Pancreas (tissue), 10 donors: Measurements from ENCODE around the gene NOS1AP. TPM values are rescaled to one million over a fixed set of nuclear protein-coding genes. Genes with fewer than 3 reads are reported as not detected.
A peak's percentile ranks its signal among the peaks of the same experiment; 100 is the strongest.
"Not testable (repeated sequence)": the region's sequence is repeated elsewhere in the genome, so short reads cannot be mapped to it uniquely, and the experiment has no call there.

Experiments used
- ATAC-seq, 4 donors: fragments of 200-7000 bp; cut with Tn5 transposase; one replicate each; pipeline versions ENCODE4 v1.8.0 to v1.9.1; 2020; ENCODE audit warnings: mild to moderate bottlenecking in 4 of 4, moderate library complexity in 4 of 4
- DNase-seq, 6 donors: peaks; one replicate each; pipeline ENCODE4 v3.0.0-alpha.2; 2020
- FAIRE-seq: peaks from 2 replicates; lab custom pipeline; 2012; peaks lifted over from hg19 to GRCh38; lab: Jason Lieb, UNC
- H3K27ac ChIP-seq, 4 donors: fragments of 200-600 bp; sonication (generic); 1 replicate in 3 of 4; 2 replicates in 1 of 4; pipeline versions ENCODE4 v1.5.0 to v1.8.0; 2020
- H3K27me3 ChIP-seq, 4 donors: fragments of 200-600 bp; one replicate each; pipeline ENCODE4 v1.8.0; 2021
- H3K36me3 ChIP-seq, 3 donors: fragments of 200-600 bp; sonication (generic) in 1 of 3; one replicate each; pipeline versions ENCODE4 v1.5.0 to v1.8.0; 2020 to 2021
- H3K4me1 ChIP-seq, 3 donors: fragments of 200-600 bp; one replicate each; pipeline ENCODE4 v1.8.0; 2021
- H3K4me3 ChIP-seq, 4 donors: fragments of 200-600 bp; sonication (generic) in 2 of 4; one replicate each; pipeline versions ENCODE4 v1.5.0 to v1.8.0; 2020 to 2021
- H3K9me3 ChIP-seq, 4 donors: fragments of 200-600 bp; one replicate each; pipeline ENCODE4 v1.8.0; 2021
- WGBS, 2 donors: extraction: QIAGEN DNeasy Blood & Tissue Kit; methylation state at CpG; one replicate each; pipeline ENCODE4 v1.1.7; 2013; 5-methylcytosine and 5-hydroxymethylcytosine counted together
- intact Hi-C, 3 donors: fragments of 100-400 bp; cut with DNase I; formaldehyde crosslinking; loops; one replicate each; pipeline versions ENCODE4 v1.11.1 to v1.14.2; 2022
- polyA plus RNA-seq, 2 donors: library from polyadenylated mRNA; stranded (reverse); fragments of 200-250 nt; gene quantifications; one replicate each; pipeline ENCODE4 v1.2.3, GENCODE V29; 2013
- total RNA-seq, 6 donors: library from RNA; stranded (reverse); fragmentation: NEBNext Ultra II Directional in 4 of 6; extraction: Animal tissue kit (Norgen Biotek cat#: 25700) in 4 of 6; gene quantifications; one replicate each; pipeline versions ENCODE4 v1.2.1 to v1.2.4, GENCODE V29; 2021 to 2023
- TF ChIP-seq, protein P1 (sequence below), 4 donors: fragments of 200-600 bp; sonication (generic) in 3 of 4; IDR thresholded peaks; one replicate each; pipeline versions ENCODE4 v1.5.0 to v1.8.0; 2021; ENCODE audit warnings: antibody characterized with exemption in 4 of 4
- donor health status: healthy with polysubstance abuse.
- donor health status: DM: no; HTN: no; CAD: no; lungs with moderate emphysema.
- donor health status: DM: no; HTN: no; CAD: no.
- donor health status: control.
- donor health status: control.
- donor health status: Bipolar disorder and iron deficiency.
- donor health status: DM: yes; HTN: yes; CAD: no.
- donor health status: DM: no; HTN: no; CAD: no.
- donor health status: DM: no; HTN: no; CAD: no.
- donor health status: DM: yes; HTN: yes; CAD: no.

NOS1AP gene
- total and polyA plus RNA-seq, 8 donors = 0.40 to 2.8 (median 1.7) TPM

DNA sequence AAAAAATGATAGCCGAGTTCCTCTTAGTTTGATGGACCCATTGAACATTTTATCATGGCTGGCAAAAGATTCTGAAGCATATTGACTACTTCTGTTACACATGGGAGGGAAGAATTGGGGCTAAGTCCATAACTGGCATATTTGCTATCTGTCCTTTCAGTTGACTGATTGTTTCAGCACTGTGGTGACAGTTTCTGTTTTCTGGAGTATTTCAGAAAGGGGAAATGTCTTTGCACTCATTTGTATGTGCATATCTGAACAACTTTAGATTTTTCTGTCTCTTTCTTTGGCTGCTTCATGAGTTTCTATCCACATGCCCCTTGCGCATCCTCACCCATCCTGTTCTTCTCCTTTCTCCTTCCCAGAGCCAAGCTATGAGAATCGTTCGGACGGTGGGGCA, 274.0 kb downstream of the NOS1AP start:
- Histone ChIP-seq H3K4me3 (no peak overlapping the region), H3K36me3 (no peaks in the 10 kb centered on the region), H3K9me3 (no peaks in the 10 kb centered on the region), H3K4me1 (peaks cover 0 to 3% (median 0%) of the 10 kb centered on the region in 3 donors), H3K27ac (no peak overlapping the region), H3K27me3 (no peaks in the 10 kb centered on the region)
- TF ChIP-seq, protein P1, sequence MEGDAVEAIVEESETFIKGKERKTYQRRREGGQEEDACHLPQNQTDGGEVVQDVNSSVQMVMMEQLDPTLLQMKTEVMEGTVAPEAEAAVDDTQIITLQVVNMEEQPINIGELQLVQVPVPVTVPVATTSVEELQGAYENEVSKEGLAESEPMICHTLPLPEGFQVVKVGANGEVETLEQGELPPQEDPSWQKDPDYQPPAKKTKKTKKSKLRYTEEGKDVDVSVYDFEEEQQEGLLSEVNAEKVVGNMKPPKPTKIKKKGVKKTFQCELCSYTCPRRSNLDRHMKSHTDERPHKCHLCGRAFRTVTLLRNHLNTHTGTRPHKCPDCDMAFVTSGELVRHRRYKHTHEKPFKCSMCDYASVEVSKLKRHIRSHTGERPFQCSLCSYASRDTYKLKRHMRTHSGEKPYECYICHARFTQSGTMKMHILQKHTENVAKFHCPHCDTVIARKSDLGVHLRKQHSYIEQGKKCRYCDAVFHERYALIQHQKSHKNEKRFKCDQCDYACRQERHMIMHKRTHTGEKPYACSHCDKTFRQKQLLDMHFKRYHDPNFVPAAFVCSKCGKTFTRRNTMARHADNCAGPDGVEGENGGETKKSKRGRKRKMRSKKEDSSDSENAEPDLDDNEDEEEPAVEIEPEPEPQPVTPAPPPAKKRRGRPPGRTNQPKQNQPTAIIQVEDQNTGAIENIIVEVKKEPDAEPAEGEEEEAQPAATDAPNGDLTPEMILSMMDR (IDR thresholded peaks at IDR 0.05) = no peak
- WGBS, 2 donors = 86 to 87% methylated on average over 5 of the region's 5 CpGs
- FAIRE-seq = no peak
- ATAC-seq = no peak
- intact Hi-C loops = no loop called here
- DNase-seq = no peak

DNA sequence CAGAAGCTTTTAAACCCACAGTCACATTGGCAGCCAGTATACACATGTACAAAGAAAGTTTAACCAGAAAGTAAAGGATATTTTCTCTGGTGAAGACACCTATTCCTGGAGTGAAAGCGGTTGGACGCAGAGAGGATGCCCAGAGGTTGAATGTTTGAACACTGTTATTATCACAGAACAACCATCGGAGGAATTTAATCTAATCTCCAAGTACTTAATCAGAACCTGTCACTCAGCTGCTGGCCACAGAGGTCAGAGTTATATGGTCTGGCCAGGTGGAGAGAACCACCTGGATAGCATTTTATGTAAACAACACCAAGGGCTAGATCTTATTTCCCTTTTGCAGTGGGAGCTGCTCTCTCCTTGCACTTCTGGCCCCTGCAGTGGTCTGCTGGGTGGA, 277.8 kb downstream of the NOS1AP start:
- H3K9me3 ChIP-seq = no peaks in the 10 kb centered on the region
- H3K27ac ChIP-seq = no peak overlapping the region
- DNase-seq (no peak), FAIRE-seq (no peak), ATAC-seq (peak in 2 of 4 donors; percentile 40 to 80)
- H3K36me3 ChIP-seq = no peaks in the 10 kb centered on the region
- H3K4me3 ChIP-seq = no peak overlapping the region
- intact Hi-C loops = no loop called here
- H3K4me1 ChIP-seq = peaks cover 0 to 3% (median 0%) of the 10 kb centered on the region in 3 donors
- TF ChIP-seq, protein P1 (IDR thresholded peaks at IDR 0.05) = no peak
- WGBS, 2 donors = 20 to 29% methylated on average over 3 of the region's 3 CpGs
- no peaks in the 10 kb centered on the region for H3K27me3 ChIP-seq

DNA sequence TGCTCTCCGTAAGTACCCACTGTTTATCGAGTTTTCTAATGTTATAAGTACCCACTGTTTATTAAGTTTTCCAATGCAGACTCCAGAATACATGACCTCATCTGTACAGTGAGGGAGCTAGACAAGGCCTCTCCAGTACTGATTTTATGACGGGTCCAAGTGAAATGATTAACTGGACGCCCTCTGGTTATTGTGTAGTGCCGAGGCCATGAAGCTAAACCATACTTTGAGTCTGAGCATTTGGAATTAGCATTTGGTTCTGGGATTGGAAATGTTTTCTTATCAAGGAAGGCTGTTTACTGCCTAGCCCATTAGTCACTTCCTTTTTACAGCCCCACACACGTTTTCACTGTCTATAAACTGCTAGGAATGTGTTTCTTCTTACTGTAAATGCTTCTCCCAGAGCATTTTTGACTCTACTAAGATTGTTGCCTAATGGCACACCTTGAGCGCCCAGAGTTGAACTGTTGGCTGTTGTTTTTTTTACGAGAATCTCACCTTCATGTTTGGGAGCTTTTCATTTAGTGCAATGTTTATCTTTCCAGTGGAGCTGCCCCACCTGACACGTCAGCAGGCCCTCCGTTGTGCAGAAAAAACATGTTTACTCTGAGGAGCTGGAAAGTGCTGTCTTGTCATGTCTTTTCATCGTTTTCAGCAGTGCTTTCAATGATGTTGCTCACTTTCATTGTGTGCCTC, 280.3 kb downstream of the NOS1AP start:
- no peak overlapping the region for H3K4me3 ChIP-seq
- FAIRE-seq (no peak), ATAC-seq (peak in 1 of 4 donors; percentile 37), DNase-seq (no peak)
- H3K27ac ChIP-seq = peak overlapping the region in 1 of 4 donors; percentile 5
- H3K27me3 ChIP-seq = no peaks in the 10 kb centered on the region
- 62 to 68% methylated on average over 11 of the region's 11 CpGs for WGBS, 2 donors
- intact Hi-C loops = no loop called here
- H3K36me3 ChIP-seq = no peaks in the 10 kb centered on the region
- no peaks in the 10 kb centered on the region for H3K9me3 ChIP-seq
- TF ChIP-seq, protein P1 (IDR thresholded peaks at IDR 0.05) = no peak
- H3K4me1 ChIP-seq = peaks cover 0 to 3% (median 0%) of the 10 kb centered on the region in 3 donors

DNA sequence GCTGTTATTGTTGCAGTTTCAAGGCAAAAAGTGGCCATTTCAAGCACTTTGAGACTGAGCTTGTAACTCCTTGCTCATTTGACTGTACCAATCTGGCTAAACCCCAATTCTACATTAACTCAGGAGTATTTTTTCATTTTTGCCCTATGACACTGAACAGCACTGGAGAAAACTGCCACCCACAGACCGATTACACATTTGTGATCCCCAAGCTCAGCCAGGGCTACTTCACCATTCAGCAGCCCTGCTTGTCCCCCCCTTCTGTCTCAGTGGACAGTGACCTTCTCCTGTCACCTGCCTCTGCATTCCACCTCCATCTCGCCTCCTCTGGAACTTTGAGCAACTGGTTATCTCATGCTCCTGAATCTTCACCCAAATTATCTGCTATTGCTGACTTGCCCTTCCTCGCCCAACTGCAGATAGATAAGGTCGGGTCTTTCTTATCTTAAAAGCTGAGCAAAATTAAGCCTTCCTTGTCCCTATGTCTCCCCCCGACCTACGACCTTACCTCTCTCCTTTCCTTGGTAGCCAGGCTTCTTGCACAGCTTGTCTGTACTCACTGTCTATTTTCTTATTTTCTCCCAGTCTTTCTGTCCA, 281.9 kb downstream of the NOS1AP start:
- no peaks in the 10 kb centered on the region for H3K27me3 ChIP-seq
- H3K9me3 ChIP-seq = no peaks in the 10 kb centered on the region
- WGBS, 2 donors = 78 to 82% methylated on average over 6 of the region's 6 CpGs
- intact Hi-C loops = no loop called here
- no peak for ATAC-seq
- H3K4me1 ChIP-seq = peaks cover 0 to 3% (median 0%) of the 10 kb centered on the region in 3 donors
- DNase-seq = no peak
- no peak overlapping the region for H3K27ac ChIP-seq
- no peaks in the 10 kb centered on the region for H3K36me3 ChIP-seq
- TF ChIP-seq, protein P1 (IDR thresholded peaks at IDR 0.05) = no peak
- no peak overlapping the region for H3K4me3 ChIP-seq
- no peak for FAIRE-seq

DNA sequence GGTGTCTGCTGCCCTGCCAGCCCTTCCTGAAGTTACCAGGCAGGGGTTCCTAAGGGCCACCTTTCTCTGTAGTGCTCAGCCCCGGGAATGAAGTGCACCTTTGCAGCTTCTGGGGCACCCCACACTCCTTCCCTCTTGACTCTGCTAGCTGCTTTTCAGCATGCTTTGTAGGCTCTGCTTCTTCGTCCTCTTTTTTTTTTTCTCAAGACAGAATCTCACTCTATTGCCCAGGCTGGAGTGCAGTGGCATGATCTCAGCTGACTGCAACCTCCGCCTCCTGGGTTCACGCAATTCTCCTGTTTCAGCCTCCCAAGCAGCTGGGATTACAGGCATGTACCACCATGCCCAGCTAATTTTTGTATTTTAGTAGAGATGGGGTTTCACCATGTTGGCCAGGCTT, 282.4 kb downstream of the NOS1AP start:
- intact Hi-C loops, ATAC-seq, FAIRE-seq: not testable (repeated sequence)

More for the DNA sequence above, 282.4 kb downstream of the NOS1AP start:
- not testable (repeated sequence) for H3K27me3 ChIP-seq, H3K4me3 ChIP-seq, H3K36me3 ChIP-seq, H3K4me1 ChIP-seq, H3K27ac ChIP-seq, DNase-seq, H3K9me3 ChIP-seq
- 95 to 100% methylated on average over 3 of the region's 4 CpGs for WGBS, 2 donors
